Measurements from ENCODE around the gene VMO1. TPM values are rescaled to one million over a fixed set of nuclear protein-coding genes. Genes with fewer than 3 reads are reported as not detected.

VMO1 gene
- total and polyA plus RNA-seq, 4 donors, result 1.7 to 9.1 (median 3.9) TPM

DNA sequence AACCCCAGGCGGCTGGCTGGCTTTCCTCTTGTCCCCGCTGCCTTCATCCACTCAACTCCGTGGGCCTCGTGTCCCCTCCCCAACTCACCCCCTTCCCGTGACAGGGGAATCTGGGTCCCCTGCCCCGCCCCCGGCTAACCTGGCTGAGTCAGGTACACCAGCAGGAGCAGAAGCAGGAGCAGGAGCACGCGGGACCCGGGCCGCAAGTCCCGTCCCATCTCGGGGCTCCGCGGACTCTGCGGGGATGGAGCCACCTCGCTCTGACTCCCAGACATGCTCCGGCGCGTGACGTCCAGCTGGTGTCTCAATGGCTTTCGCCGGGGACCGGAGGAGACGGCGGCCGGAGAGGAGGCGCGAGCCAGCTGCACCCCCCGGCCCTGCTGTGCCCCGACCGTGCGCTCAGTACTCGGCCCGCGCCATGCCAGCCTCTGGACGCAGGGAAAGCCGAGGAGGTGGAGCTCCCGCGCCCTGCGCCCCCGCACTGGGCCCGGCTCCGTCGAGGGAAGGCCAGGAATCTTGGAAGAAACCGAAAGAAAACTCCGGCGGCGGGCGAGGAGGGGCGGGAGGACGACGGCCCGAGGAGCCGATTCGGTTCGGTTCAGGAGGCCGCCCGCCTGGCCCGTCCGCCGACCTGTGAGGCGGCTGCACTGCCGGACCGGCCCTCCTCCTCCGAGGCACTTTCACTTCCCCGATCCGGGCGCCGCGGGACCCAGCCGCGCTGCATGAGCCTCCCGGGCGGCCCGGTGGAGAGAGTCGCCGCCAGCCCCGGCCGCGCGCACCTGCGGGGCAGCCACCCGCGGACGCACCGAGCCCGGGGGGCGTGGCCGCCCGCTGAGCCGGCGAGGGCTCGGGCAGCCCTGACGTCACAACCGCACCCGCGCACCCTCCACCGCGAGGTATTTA is 46.8 kb downstream of the VMO1 start, which contains the start of the genes CXCL16 and ZMYND15:
CXCL16 (minus strand) TSS at position 807 of the 903 bp plus-strand sequence; CDS start at position 218, 589 bp downstream.
ZMYND15 (plus strand) TSS at position 712 of the 903 bp plus-strand sequence. CDS start 716 bp downstream, outside the sequence.
- Histone ChIP-seq H3K9ac (ENCODE audit: low read depth in 1 of 2, low read length in 2 of 2) (peak within 1 kb of the TSS; percentile 66 to 76), H3K36me3 (ENCODE audit: control insufficient read depth in 4 of 4, insufficient read depth in 3 of 4, low read depth in 1 of 4, low read length in 3 of 4) (no peaks in the 10 kb centered on the region), H3K27me3 (ENCODE audit: control insufficient read depth in 4 of 4, insufficient read depth in 4 of 4, low read length in 3 of 4) (no peaks in the 10 kb centered on the region), H3K4me1 (ENCODE audit: control insufficient read depth in 4 of 4, insufficient read depth in 4 of 4, low read length in 3 of 4) (peaks cover 2 to 20% (median 9%) of the 10 kb centered on the region in 4 donors), H3K4me3 (ENCODE audit: low read depth in 1 of 3, low read length in 3 of 3) (peak within 1 kb of the TSS; percentile 52 to 85 (median 80)), H3K27ac (ENCODE audit: low read depth in 1 of 2, low read length in 2 of 2) (peak within 1 kb of the TSS; percentile 73 to 76), H3K9me3 (ENCODE audit: control insufficient read depth in 4 of 4, low read length in 3 of 4) (no peaks in the 10 kb centered on the region)
- TF ChIP-seq YY1 (IDR thresholded peaks at IDR 0.05), result peak; percentile 38
- TF ChIP-seq, protein P1, sequence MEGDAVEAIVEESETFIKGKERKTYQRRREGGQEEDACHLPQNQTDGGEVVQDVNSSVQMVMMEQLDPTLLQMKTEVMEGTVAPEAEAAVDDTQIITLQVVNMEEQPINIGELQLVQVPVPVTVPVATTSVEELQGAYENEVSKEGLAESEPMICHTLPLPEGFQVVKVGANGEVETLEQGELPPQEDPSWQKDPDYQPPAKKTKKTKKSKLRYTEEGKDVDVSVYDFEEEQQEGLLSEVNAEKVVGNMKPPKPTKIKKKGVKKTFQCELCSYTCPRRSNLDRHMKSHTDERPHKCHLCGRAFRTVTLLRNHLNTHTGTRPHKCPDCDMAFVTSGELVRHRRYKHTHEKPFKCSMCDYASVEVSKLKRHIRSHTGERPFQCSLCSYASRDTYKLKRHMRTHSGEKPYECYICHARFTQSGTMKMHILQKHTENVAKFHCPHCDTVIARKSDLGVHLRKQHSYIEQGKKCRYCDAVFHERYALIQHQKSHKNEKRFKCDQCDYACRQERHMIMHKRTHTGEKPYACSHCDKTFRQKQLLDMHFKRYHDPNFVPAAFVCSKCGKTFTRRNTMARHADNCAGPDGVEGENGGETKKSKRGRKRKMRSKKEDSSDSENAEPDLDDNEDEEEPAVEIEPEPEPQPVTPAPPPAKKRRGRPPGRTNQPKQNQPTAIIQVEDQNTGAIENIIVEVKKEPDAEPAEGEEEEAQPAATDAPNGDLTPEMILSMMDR (IDR thresholded peaks at IDR 0.05; ENCODE audit: low read depth, low read length, missing input control), result no peak
- WGBS, result under 1% methylated on average over 100 of the region's 100 CpGs
- DNase-seq (ENCODE audit: low spot score), result no peak

DNA sequence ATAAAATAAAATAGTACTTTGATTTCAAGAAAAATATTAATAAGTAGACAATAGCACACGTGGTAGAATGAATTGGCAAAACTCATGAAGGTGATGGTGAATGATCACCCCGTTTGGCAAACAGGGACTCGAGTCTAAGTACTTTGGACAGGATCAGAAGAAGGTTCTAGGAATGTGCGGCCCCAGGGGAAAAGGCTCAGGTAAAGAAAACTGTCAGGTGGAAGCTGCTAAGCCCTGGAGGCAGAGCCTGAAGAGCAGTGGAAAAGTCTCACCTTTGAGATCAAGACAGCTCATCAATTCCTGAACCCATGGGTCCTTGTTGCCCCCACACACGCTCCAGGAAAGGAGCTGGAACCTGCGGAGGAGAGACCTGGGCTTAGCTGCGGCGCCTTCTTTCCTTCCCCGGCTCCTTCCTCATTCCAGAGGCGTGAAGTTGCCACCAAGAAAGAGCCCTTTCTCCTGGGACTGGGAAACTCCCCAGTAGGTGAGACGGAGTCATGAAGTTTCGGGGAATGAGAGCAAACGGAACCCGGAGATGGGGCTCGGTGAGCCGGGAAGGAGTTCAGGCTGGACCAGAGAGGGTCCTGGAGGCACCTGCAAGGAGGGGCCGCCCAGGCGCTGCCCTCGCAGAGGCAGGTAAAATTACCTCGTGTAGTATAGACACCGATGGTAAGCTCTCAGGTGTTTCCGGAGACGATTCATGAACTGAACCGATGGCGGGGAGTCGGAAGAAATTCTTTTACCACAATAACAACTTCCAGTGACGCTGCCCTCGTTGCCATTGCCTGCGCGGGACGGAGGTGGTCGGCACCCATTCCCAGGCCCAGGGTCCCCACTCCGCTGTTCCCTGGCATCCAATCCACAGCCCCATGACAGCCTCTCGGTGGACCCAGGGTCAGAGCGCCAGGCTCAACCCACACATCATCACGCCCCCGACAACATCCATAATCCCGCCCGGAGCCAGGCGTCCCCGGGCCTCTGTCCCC is 47.7 kb downstream of the VMO1 start:
- Histone ChIP-seq H3K36me3 (ENCODE audit: control insufficient read depth in 4 of 4, insufficient read depth in 3 of 4, low read depth in 1 of 4, low read length in 3 of 4) (no peaks in the 10 kb centered on the region), H3K4me1 (ENCODE audit: control insufficient read depth in 4 of 4, insufficient read depth in 4 of 4, low read length in 3 of 4) (peaks cover 2 to 20% (median 9%) of the 10 kb centered on the region in 4 donors), H3K4me3 (ENCODE audit: low read depth in 1 of 3, low read length in 3 of 3) (peak overlapping the region; percentile 57 to 85 (median 80)), H3K9me3 (ENCODE audit: control insufficient read depth in 4 of 4, low read length in 3 of 4) (no peaks in the 10 kb centered on the region), H3K27ac (ENCODE audit: low read depth in 1 of 2, low read length in 2 of 2) (peak overlapping the region; percentile 73 to 76), H3K9ac (ENCODE audit: low read depth in 1 of 2, low read length in 2 of 2) (peak overlapping the region; percentile 66 to 76), H3K27me3 (ENCODE audit: control insufficient read depth in 4 of 4, insufficient read depth in 4 of 4, low read length in 3 of 4) (no peaks in the 10 kb centered on the region)
- 39% methylated on average over 41 of the region's 41 CpGs for WGBS
- DNase-seq (ENCODE audit: low spot score), result no peak
- TF ChIP-seq, protein P2, sequence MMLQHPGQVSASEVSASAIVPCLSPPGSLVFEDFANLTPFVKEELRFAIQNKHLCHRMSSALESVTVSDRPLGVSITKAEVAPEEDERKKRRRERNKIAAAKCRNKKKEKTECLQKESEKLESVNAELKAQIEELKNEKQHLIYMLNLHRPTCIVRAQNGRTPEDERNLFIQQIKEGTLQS (IDR thresholded peaks at IDR 0.05), result no peak
- TF ChIP-seq, protein P1 (IDR thresholded peaks at IDR 0.05; ENCODE audit: low read depth, low read length, missing input control), result no peak
- TF ChIP-seq JUND (IDR thresholded peaks at IDR 0.05) (no peak), TAF1 (conservative IDR thresholded peaks at IDR 0.05) (no peak), FOXA1 (IDR thresholded peaks at IDR 0.05) (no peak), YY1 (IDR thresholded peaks at IDR 0.05) (no peak), RXRA (IDR thresholded peaks at IDR 0.05) (no peak), HNF4A (conservative IDR thresholded peaks at IDR 0.05) (no peak)

Measured in liver (tissue), 9 donors.